Measurements from ENCODE around the gene MRAP. TPM values are rescaled to one million over a fixed set of nuclear protein-coding genes. Genes with fewer than 3 reads are reported as not detected.

Gene MRAP
- polyA plus RNA-seq, 2 of the 4 experiments (the other 2 are of a cell fraction) = not detected

DNA sequence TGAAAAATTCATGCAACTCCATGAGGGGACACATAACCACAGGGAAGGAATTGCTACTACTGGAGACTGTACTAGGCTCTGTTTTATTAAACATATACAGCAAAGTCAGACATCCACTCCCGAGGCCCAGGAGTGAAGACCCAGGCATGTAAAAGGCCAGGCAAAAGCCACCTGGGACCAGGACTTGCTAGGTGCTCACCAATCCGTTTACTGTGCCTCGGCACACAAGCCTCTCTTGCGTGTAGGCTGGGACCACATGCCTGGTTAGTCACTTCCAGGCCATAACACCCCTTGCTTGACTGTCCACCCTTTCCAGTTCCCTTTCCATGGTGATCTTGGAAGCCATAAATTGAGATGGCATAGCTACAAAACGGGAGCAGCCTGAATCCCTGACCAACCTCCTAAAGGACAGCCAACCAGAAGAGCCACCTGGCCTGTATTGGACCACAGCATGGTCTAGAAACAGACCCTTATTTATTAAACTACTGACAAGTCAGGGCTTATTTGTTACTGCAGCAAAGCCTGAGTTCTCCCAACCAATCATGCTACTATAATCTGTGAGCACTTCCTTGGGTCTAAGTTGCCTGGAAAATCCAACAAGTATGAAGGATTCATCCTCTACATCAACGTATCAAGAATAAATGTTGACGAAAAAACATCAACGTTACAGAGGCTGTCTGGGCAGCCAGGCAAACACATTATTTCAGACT lies 54.5 kb downstream of the MRAP start:
- POLR2A ChIA-PET = interaction anchor here (0.5 kb wide), 1 partner anchor 248 kb away, joined by 3 read pairs; no protein-coding TSS in a partner anchor
- no peak for DNase-seq (ENCODE audit: low read depth in 1 of 2, low spot score in 1 of 2)
- CTCF ChIA-PET = no interaction called here
- FAIRE-seq = no peak
- no peak for ATAC-seq
- Histone ChIP-seq H3K4me1 (no peaks in the 10 kb centered on the region), H3K9me3 (no peaks in the 10 kb centered on the region), H3K4me3 (no peak overlapping the region), H3K27ac (no peak overlapping the region), H3K4me2 (no peak overlapping the region)
- no peak for TF ChIP-seq CBX8 (IDR thresholded peaks at IDR 0.05)
- no peak for TF ChIP-seq RFX5 (IDR thresholded peaks at IDR 0.05)
- TF ChIP-seq POLR2AphosphoS2 (conservative IDR thresholded peaks at IDR 0.05; ENCODE audit: low read length) = no peak
- no peak for TF ChIP-seq MYC (IDR thresholded peaks at IDR 0.05; ENCODE audit: borderline replicate concordance, low read length)
- no peak for TF ChIP-seq GATA3 (IDR thresholded peaks at IDR 0.05; ENCODE audit: borderline replicate concordance)
- no peak for TF ChIP-seq FOSB (CRISPR knock-in tag; IDR thresholded peaks at IDR 0.05)
- TF ChIP-seq CBX2 (IDR thresholded peaks at IDR 0.05; ENCODE audit: borderline replicate concordance, low read depth) = no peak
- TF ChIP-seq JUN (IDR thresholded peaks at IDR 0.05) = no peak
- no peak for TF ChIP-seq ZFP36 (IDR thresholded peaks at IDR 0.05; ENCODE audit: borderline replicate concordance, partially characterized antibody)
- no peak for TF ChIP-seq EHMT2 (IDR thresholded peaks at IDR 0.05; ENCODE audit: low read depth)
- no peak for TF ChIP-seq HEYL (CRISPR knock-in tag; IDR thresholded peaks at IDR 0.05)
- TF ChIP-seq, protein P1, sequence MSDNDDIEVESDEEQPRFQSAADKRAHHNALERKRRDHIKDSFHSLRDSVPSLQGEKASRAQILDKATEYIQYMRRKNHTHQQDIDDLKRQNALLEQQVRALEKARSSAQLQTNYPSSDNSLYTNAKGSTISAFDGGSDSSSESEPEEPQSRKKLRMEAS (IDR thresholded peaks at IDR 0.05) = no peak
- TF ChIP-seq RAD21 (conservative IDR thresholded peaks at IDR 0.05 in 1 of 2, IDR thresholded peaks at IDR 0.05 in 1 of 2) = no peak
- no peak for TF ChIP-seq FOSL2 (IDR thresholded peaks at IDR 0.05)
- TF ChIP-seq FOSL2 (CRISPR knock-in tag; IDR thresholded peaks at IDR 0.05) = no peak
- TF ChIP-seq MAFK (IDR thresholded peaks at IDR 0.05; ENCODE audit: partially characterized antibody) = no peak
- TF ChIP-seq ZC3H11A (IDR thresholded peaks at IDR 0.05) = no peak
- TF ChIP-seq FOXS1 (CRISPR knock-in tag; IDR thresholded peaks at IDR 0.05) = no peak
- TF ChIP-seq HOXB5 (CRISPR knock-in tag; IDR thresholded peaks at IDR 0.05) = no peak
- TF ChIP-seq, protein P2, sequence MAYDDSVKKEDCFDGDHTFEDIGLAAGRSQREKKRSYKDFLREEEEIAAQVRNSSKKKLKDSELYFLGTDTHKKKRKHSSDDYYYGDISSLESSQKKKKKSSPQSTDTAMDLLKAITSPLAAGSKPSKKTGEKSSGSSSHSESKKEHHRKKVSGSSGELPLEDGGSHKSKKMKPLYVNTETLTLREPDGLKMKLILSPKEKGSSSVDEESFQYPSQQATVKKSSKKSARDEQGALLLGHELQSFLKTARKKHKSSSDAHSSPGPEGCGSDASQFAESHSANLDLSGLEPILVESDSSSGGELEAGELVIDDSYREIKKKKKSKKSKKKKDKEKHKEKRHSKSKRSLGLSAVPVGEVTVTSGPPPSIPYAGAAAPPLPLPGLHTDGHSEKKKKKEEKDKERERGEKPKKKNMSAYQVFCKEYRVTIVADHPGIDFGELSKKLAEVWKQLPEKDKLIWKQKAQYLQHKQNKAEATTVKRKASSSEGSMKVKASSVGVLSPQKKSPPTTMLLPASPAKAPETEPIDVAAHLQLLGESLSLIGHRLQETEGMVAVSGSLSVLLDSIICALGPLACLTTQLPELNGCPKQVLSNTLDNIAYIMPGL (CRISPR knock-in tag; IDR thresholded peaks at IDR 0.05; ENCODE audit: borderline replicate concordance) = no peak
- no peak for TF ChIP-seq HOXB13 (CRISPR knock-in tag; IDR thresholded peaks at IDR 0.05; ENCODE audit: low read depth)
- 95% methylated on average over 8 of the region's 8 CpGs for WGBS (ENCODE audit: missing lambda C conversion rate)

DNA sequence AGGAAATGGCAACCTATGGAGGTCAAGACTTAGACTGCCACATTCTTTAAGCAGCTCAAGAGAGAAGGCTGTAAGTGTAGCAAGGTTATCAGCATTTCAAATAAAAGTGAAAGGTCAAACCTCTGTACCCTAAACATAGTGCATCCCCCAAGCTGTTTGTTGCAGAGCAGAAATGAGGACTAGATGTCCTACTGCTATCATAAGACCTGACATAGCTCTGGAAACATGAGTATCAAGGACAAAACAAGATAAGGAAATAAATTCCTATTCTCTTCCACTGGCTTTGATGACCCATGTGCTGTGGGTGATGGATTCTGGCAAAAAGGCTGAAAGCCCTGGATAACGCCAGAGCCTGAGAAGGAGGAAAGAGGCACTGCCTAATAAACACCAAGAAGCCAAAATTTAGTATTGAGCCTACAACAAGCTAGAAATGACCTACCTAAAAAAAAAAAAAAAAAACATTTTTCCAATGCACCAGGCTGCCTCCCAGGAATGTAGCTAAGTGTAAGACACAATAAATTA lies 58.3 kb downstream of the MRAP start:
- no peak for TF ChIP-seq RARB (CRISPR knock-in tag; IDR thresholded peaks at IDR 0.05)
- TF ChIP-seq HEYL (CRISPR knock-in tag; IDR thresholded peaks at IDR 0.05) = no peak
- TF ChIP-seq, protein P3, sequence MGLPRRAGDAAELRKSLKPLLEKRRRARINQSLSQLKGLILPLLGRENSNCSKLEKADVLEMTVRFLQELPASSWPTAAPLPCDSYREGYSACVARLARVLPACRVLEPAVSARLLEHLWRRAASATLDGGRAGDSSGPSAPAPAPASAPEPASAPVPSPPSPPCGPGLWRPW (IDR thresholded peaks at IDR 0.05) = no peak
- no peak for TF ChIP-seq PHF8 (IDR thresholded peaks at IDR 0.05; ENCODE audit: borderline replicate concordance, low read depth)
- TF ChIP-seq FOSL2 (IDR thresholded peaks at IDR 0.05) = no peak
- no peak for TF ChIP-seq FOSL2 (CRISPR knock-in tag; IDR thresholded peaks at IDR 0.05)
- ChIA-PET CTCF (interaction anchor here (1.2 kb wide), 1 partner anchor 244 kb away, joined by 5 read pairs; no protein-coding TSS in a partner anchor), POLR2A (interaction anchor here (0.7 kb wide), 1 partner anchor 602 kb away, joined by 4 read pairs; no protein-coding TSS in a partner anchor)
- H3K4me1 ChIP-seq = no peaks in the 10 kb centered on the region
- 86% methylated on average over 1 of the region's 1 CpG for WGBS (ENCODE audit: missing lambda C conversion rate)
- no peak overlapping the region for H3K27ac ChIP-seq
- no peak for ATAC-seq
- no peak overlapping the region for H3K4me3 ChIP-seq
- no peak overlapping the region for H3K4me2 ChIP-seq
- FAIRE-seq = no peak
- no peak for DNase-seq (ENCODE audit: low read depth in 1 of 2, low spot score in 1 of 2)
- H3K9me3 ChIP-seq = no peaks in the 10 kb centered on the region

All from A549 (cell line).